ENCODE data around the gene MPZL3. TPM values are rescaled to one million over a fixed set of nuclear protein-coding genes. Genes with fewer than 3 reads are reported as not detected.

Gene MPZL3
- total and polyA plus RNA-seq, 9 donors, result 0.25 to 7.0 (median 1.0) TPM

DNA sequence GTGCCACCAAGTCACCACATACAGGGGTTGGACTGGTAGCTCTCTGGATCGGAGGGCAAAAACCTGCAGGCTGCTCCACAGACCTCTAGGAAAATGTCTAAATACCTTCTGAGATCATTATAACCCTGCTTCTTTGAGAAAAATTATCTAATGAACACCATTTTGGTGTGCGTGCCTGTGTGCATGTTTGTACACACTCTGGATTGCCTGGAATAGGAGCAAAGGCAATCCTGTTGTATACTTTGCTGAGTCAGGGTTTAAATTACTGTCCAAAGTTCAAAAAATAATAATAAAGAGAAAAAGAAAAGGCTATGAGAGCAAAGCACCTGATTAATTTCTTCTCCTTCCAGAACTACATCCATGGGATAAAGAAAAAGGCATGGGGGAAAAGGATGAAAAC, 38.4 kb downstream of the MPZL3 start:
- H3K27ac ChIP-seq, result no peak overlapping the region

DNA sequence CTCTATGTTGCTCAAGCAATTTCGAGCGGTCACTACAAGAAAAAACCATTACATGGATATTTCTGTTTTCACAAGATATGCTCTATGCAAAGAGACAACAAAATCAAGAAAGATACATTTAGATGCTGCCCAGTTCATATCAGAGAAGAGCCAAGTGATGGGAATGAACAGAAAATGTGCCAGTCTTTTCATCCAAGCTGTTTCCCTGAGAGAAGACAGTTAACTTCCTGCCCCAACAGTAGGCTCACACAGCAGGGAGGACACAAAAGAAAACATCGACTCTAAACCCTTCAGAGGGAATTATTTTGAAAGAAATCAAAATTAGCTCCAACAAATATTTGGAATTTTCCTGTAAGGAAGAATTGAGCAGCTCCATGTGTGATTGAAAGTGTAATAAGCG, 39.0 kb downstream of the MPZL3 start:
- TF ChIP-seq EP300 (IDR thresholded peaks at IDR 0.05), result no peak
- no peak for TF ChIP-seq POLR2A (IDR thresholded peaks at IDR 0.05)
- TF ChIP-seq, protein P1, sequence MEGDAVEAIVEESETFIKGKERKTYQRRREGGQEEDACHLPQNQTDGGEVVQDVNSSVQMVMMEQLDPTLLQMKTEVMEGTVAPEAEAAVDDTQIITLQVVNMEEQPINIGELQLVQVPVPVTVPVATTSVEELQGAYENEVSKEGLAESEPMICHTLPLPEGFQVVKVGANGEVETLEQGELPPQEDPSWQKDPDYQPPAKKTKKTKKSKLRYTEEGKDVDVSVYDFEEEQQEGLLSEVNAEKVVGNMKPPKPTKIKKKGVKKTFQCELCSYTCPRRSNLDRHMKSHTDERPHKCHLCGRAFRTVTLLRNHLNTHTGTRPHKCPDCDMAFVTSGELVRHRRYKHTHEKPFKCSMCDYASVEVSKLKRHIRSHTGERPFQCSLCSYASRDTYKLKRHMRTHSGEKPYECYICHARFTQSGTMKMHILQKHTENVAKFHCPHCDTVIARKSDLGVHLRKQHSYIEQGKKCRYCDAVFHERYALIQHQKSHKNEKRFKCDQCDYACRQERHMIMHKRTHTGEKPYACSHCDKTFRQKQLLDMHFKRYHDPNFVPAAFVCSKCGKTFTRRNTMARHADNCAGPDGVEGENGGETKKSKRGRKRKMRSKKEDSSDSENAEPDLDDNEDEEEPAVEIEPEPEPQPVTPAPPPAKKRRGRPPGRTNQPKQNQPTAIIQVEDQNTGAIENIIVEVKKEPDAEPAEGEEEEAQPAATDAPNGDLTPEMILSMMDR (IDR thresholded peaks at IDR 0.05), result no peak
- Histone ChIP-seq H3K36me3 (no peaks in the 10 kb centered on the region), H3K4me3 (no peak overlapping the region), H3K27ac (no peak overlapping the region), H3K27me3 (no peaks in the 10 kb centered on the region), H3K4me1 (ENCODE audit: insufficient read depth) (no peaks in the 10 kb centered on the region), H3K9me3 (no peaks in the 10 kb centered on the region)
- 68 to 77% (median 75%) methylated on average over 4 of the region's 4 CpGs for whole genome bisulfite sequencing, 3 donors
- no peak for DNase-seq
- intact Hi-C loops (cut with DNase I), result no loop called here

More for the DNA sequence above, 38.4 kb downstream of the MPZL3 start:
- no peak for DNase-seq
- intact Hi-C loops (cut with DNase I), result no loop called here
- H3K4me3 ChIP-seq, result no peak overlapping the region
- TF ChIP-seq EP300 (IDR thresholded peaks at IDR 0.05) (no peak), POLR2A (IDR thresholded peaks at IDR 0.05) (no peak)
- TF ChIP-seq, protein P1 (IDR thresholded peaks at IDR 0.05), result no peak
- no peaks in the 10 kb centered on the region for H3K9me3 ChIP-seq
- no peaks in the 10 kb centered on the region for H3K4me1 ChIP-seq (ENCODE audit: insufficient read depth)
- no peaks in the 10 kb centered on the region for H3K36me3 ChIP-seq
- 81 to 88% (median 87%) methylated on average over 2 of the region's 2 CpGs for WGBS, 3 donors
- H3K27me3 ChIP-seq, result no peaks in the 10 kb centered on the region

DNA sequence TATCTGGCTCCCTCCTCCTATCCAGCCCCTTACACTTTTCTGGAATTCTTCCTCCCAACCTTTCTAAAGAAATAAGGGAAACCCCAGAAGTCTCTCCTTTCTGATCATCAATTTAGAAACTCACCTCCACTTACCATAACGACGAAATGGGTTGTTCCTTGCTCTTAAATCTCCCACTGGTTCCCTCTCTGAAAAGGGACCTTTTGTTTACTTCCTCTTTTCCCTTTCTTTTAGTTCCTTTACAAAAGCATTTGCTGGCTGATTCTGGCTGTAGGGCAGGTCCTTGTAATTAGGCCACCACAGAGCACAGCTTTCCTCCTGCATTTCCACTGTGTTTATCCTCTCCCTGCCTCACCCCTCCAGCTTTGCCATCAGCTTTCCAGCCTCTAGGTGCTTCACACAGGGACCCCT, 39.4 kb downstream of the MPZL3 start:
- Histone ChIP-seq H3K36me3 (no peaks in the 10 kb centered on the region), H3K4me3 (no peak overlapping the region), H3K27me3 (no peaks in the 10 kb centered on the region), H3K27ac (no peak overlapping the region), H3K4me1 (ENCODE audit: insufficient read depth) (no peaks in the 10 kb centered on the region), H3K9me3 (no peaks in the 10 kb centered on the region)
- DNase-seq, result no peak
- TF ChIP-seq, protein P1 (IDR thresholded peaks at IDR 0.05), result no peak
- TF ChIP-seq POLR2A (IDR thresholded peaks at IDR 0.05) (no peak), EP300 (IDR thresholded peaks at IDR 0.05) (no peak)
- intact Hi-C loops (cut with DNase I), result no loop called here
- WGBS, 3 donors, result 64 to 73% (median 70%) methylated on average over 2 of the region's 2 CpGs

DNA sequence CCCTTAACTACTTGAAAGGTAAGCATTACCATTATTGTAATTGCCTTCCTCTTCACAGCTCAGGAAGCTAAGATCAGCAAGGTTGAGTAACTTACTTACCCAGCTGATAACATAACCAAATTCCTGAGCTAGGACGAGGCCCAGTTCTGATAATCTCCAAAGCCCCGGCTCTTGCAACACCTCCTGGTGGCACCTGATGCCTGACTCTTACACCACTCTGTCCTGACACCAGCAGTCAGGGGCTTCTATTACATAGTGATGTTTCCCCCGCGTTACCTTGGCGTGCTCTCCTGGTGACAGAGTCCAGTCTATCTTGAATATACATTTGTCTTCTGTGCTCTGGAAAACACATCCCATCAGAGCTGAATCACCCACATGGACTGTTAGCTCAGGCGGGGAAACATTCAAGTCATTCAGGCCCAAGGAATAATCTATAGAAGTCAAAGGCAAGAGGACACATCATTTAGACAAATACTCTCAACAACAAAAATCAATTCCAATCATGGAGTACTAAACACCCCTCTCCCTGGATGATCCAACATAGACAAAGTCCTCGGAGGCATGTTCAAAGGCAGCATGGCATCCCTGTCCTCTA, 39.9 kb downstream of the MPZL3 start:
- 68 to 75% (median 75%) methylated on average over 7 of the region's 7 CpGs for WGBS, 3 donors

More for the DNA sequence above, 39.9 kb downstream of the MPZL3 start:
- DNase-seq, result no peak
- Histone ChIP-seq H3K4me3 (no peak overlapping the region), H3K36me3 (no peaks in the 10 kb centered on the region), H3K9me3 (no peaks in the 10 kb centered on the region), H3K27me3 (no peaks in the 10 kb centered on the region), H3K27ac (no peak overlapping the region), H3K4me1 (ENCODE audit: insufficient read depth) (no peaks in the 10 kb centered on the region)
- TF ChIP-seq POLR2A (IDR thresholded peaks at IDR 0.05) (no peak), EP300 (IDR thresholded peaks at IDR 0.05) (no peak)
- TF ChIP-seq, protein P1 (IDR thresholded peaks at IDR 0.05), result no peak
- intact Hi-C loops (cut with DNase I), result no loop called here
